Left hindlimb (tissue), 1 donor: ENCODE data around the gene UBQLN1.
"Not testable (repeated sequence)": the region's sequence is repeated elsewhere in the genome, so short reads cannot be mapped to it uniquely, and the experiment has no call there.

Source experiments
- DNase-seq: peaks from one replicate; pipeline ENCODE4 v3.0.0-alpha.2; 2018

Gene UBQLN1

GRCh38 chr9:83630938-83631457 lies 76.8 kb downstream of the UBQLN1 start:
- no peak for DNase-seq

GRCh38 chr9:83629433-83630104 lies 78.2 kb downstream of the UBQLN1 start:
- no peak for DNase-seq

- no peak for DNase-seq
Measured at GRCh38 chr9:83628540-83628939, 79.2 kb downstream of the UBQLN1 start.

- no peak for DNase-seq
Measured at GRCh38 chr9:83625178-83625577, 82.6 kb downstream of the UBQLN1 start.

- DNase-seq = no peak
Measured at GRCh38 chr9:83623679-83624076, 84.1 kb downstream of the UBQLN1 start.

- peak; percentile 88 for DNase-seq
Measured at GRCh38 chr9:83622939-83623678, 84.6 kb downstream of the UBQLN1 start, which contains the start of gene IDNK. Gene IDNK, plus strand, starts transcription at chr9:83623143. Its CDS starts 29 bp downstream, at chr9:83623172.

- no peak for DNase-seq
Measured at GRCh38 chr9:83622433-83622938, 85.3 kb downstream of the UBQLN1 start.

- DNase-seq = no peak
Measured at GRCh38 chr9:83620841-83621636, 86.7 kb downstream of the UBQLN1 start.

GRCh38 chr9:83617299-83617698 lies 90.5 kb downstream of the UBQLN1 start:
- DNase-seq = no peak

GRCh38 chr9:83613298-83613697 lies 94.5 kb downstream of the UBQLN1 start:
- DNase-seq = not testable (repeated sequence)
